Left colon (tissue), 2 donors: ENCODE data around the gene ACO2. TPM values are rescaled to one million over a fixed set of nuclear protein-coding genes. Genes with fewer than 3 reads are reported as not detected.
"Not testable (repeated sequence)": the region's sequence is repeated elsewhere in the genome, so short reads cannot be mapped to it uniquely, and the experiment has no call there.

Experiments used
- ATAC-seq: fragments of 200-7000 bp; cut with Tn5 transposase; one replicate; pipeline ENCODE4 v1.9.1; 2020; ENCODE audit warnings: mild to moderate bottlenecking, moderate library complexity
- DNase-seq, 2 donors: peaks; one replicate each; pipeline ENCODE4 v3.0.0-alpha.2; 2020
- intact Hi-C, 2 donors: fragments of 100-400 bp; cut with DNase I in 1 of 2; cut with micrococcal nuclease in 1 of 2; formaldehyde crosslinking; loops; one replicate each; pipeline versions ENCODE4 v1.11.2 to v1.14.0; 2022; cut with DNase I, micrococcal nuclease
- total RNA-seq, 2 donors: library from RNA; stranded (reverse); fragmentation: NEBNext Ultra II Directional; extraction: Animal tissue kit (Norgen Biotek cat#: 25700); gene quantifications; one replicate each; pipeline ENCODE4 v1.2.1, GENCODE V29; 2021
- donor health status: DM: no; HTN: no; CAD: no.
- donor health status: DM: yes; HTN: yes; CAD: no.

ACO2 gene
- total RNA-seq, 2 donors from 2014 or later, result 271 to 289 TPM

GRCh38 chr22:41446639-41447434 lies 22.1 kb upstream of the ACO2 start, which contains the start of gene TOB2:
TSS of gene TOB2 (minus strand) at chr22:41446801. CDS start at chr22:41437345, 9,456 bp downstream.
- DNase-seq (peak; percentile 95 to 96), ATAC-seq (peak; percentile 65)
- intact Hi-C loops, result no loop called here

GRCh38 chr22:41447435-41448188 lies 21.3 kb upstream of the ACO2 start:
- peak; percentile 39 for ATAC-seq
- peak; percentile 68 to 78 for DNase-seq
- intact Hi-C loops, result no loop called here

- ATAC-seq (peak; percentile 67), DNase-seq (peak; percentile 96 to 98)
- intact Hi-C loops, result no loop called here
Observed at GRCh38 chr22:41448189-41448808, 20.6 kb upstream of the ACO2 start.

- intact Hi-C loops, result no loop called here
- no peak for ATAC-seq
Observed at GRCh38 chr22:41458161-41458728, 10.7 kb upstream of the ACO2 start.

GRCh38 chr22:41459431-41459830 lies 9.5 kb upstream of the ACO2 start:
- ATAC-seq, result no peak

More at GRCh38 chr22:41458161-41458728, 10.7 kb upstream of the ACO2 start:
- no peak for DNase-seq

GRCh38 chr22:41460071-41460470 lies 8.8 kb upstream of the ACO2 start:
- ATAC-seq, DNase-seq, intact Hi-C loops: not testable (repeated sequence)

More at GRCh38 chr22:41459431-41459830, 9.5 kb upstream of the ACO2 start:
- no peak for DNase-seq
- intact Hi-C loops, result no loop called here

- DNase-seq, result no peak
- ATAC-seq, result no peak
- intact Hi-C loops, result no loop called here
Observed at GRCh38 chr22:41461901-41462300, 7.0 kb upstream of the ACO2 start.

GRCh38 chr22:41469218-41469851 lies 418 bp downstream of the ACO2 start:
- intact Hi-C loops, result no loop called here
- ATAC-seq, result peak; percentile 66
- peak; percentile 79 to 82 for DNase-seq

- intact Hi-C loops, result no loop called here
- no peak for ATAC-seq
- no peak for DNase-seq
Observed at GRCh38 chr22:41470886-41471285, 2.0 kb downstream of the ACO2 start.

GRCh38 chr22:41471568-41471967 lies 2.7 kb downstream of the ACO2 start:
- DNase-seq, result no peak
- ATAC-seq, result peak; percentile 19
- intact Hi-C loops, result no loop called here

GRCh38 chr22:41474872-41475451 lies 6.0 kb downstream of the ACO2 start:
- intact Hi-C loops, result no loop called here
- DNase-seq (no peak), ATAC-seq (no peak)

GRCh38 chr22:41478473-41478872 lies 9.6 kb downstream of the ACO2 start:
- DNase-seq, result no peak
- ATAC-seq, result no peak
- intact Hi-C loops, result no loop called here

GRCh38 chr22:41478891-41479521 lies 10.1 kb downstream of the ACO2 start:
- peak; percentile 6 for ATAC-seq
- intact Hi-C loops, result no loop called here
- no peak for DNase-seq

GRCh38 chr22:41479671-41480396 lies 10.9 kb downstream of the ACO2 start:
- intact Hi-C loops, result no loop called here
- no peak for ATAC-seq
- DNase-seq, result no peak

GRCh38 chr22:41480397-41480735 lies 11.4 kb downstream of the ACO2 start:
- DNase-seq, result no peak
- no peak for ATAC-seq

GRCh38 chr22:41481131-41481830 lies 12.4 kb downstream of the ACO2 start:
- DNase-seq (no peak), ATAC-seq (no peak)
- intact Hi-C loops, result no loop called here

More at GRCh38 chr22:41480397-41480735, 11.4 kb downstream of the ACO2 start:
- intact Hi-C loops, result no loop called here

- intact Hi-C loops, result no loop called here
- DNase-seq (no peak), ATAC-seq (no peak)
Observed at GRCh38 chr22:41481925-41482318, 13.0 kb downstream of the ACO2 start.
